Aorta (tissue), 5 donors: ENCODE results near the gene RCN1. TPM values are rescaled to one million over a fixed set of nuclear protein-coding genes. Genes with fewer than 3 reads are reported as not detected.
"Not testable (repeated sequence)": the region's sequence is repeated elsewhere in the genome, so short reads cannot be mapped to it uniquely, and the experiment has no call there.

Experiments
- ATAC-seq: fragments of 200-7000 bp; cut with Tn5 transposase; one replicate; pipeline ENCODE4 v1.9.1; 2022; ENCODE audit warnings: moderate library complexity; ENCODE audit not compliant: low FRiP score
- DNase-seq, 2 donors: peaks; one replicate each; pipeline ENCODE4 v3.0.0-alpha.2; 2020
- H3K27ac ChIP-seq, 2 donors: one replicate each; pipeline ENCODE4 v1.5.1; 2013; ENCODE audit warnings: low read length in 2 of 2, mild to moderate bottlenecking in 2 of 2, moderate library complexity in 2 of 2, control low read depth in 1 of 2, inconsistent platforms in 1 of 2, low read depth in 1 of 2
- H3K27me3 ChIP-seq, 2 donors: one replicate each; pipeline ENCODE4 v1.6.1; 2013; ENCODE audit warnings: control low read depth in 1 of 2, low read length in 1 of 2, mild to moderate bottlenecking in 1 of 2, moderate library complexity in 1 of 2; ENCODE audit not compliant: insufficient read depth in 2 of 2, control insufficient read depth in 1 of 2
- H3K36me3 ChIP-seq, 2 donors: one replicate each; pipeline ENCODE4 v1.6.1; 2013; ENCODE audit warnings: control low read depth in 1 of 2, low read length in 1 of 2, mild to moderate bottlenecking in 1 of 2; ENCODE audit not compliant: insufficient read depth in 2 of 2, control insufficient read depth in 1 of 2
- H3K4me1 ChIP-seq, 2 donors: one replicate each; pipeline ENCODE4 v1.6.1; 2013; ENCODE audit warnings: low read length in 2 of 2, control low read depth in 1 of 2, mild to moderate bottlenecking in 1 of 2, moderate library complexity in 1 of 2; ENCODE audit not compliant: insufficient read depth in 2 of 2, control insufficient read depth in 1 of 2
- H3K4me3 ChIP-seq, 2 donors: one replicate each; pipeline ENCODE4 v1.5.1; 2013; ENCODE audit warnings: low read length in 2 of 2, control low read depth in 1 of 2, mild to moderate bottlenecking in 1 of 2
- H3K9me3 ChIP-seq: one replicate; pipeline ENCODE4 v1.6.1; 2013; ENCODE audit warnings: mild to moderate bottlenecking, low read length; ENCODE audit not compliant: control insufficient read depth
- WGBS, 2 donors: extraction: QIAGEN DNeasy Blood & Tissue Kit; methylation state at CpG; one replicate each; pipeline ENCODE4 v1.1.7; 2013; 5-methylcytosine and 5-hydroxymethylcytosine counted together
- intact Hi-C, 2 donors: fragments of 100-400 bp; cut with DNase I; formaldehyde crosslinking; loops; one replicate each; pipeline versions ENCODE4 v1.14.2 to v1.15.0; 2022
- polyA plus RNA-seq, 2 donors: library from polyadenylated mRNA; stranded (reverse); fragments of 200-250 nt; gene quantifications; one replicate each; pipeline ENCODE4 v1.2.3, GENCODE V29; 2013
- total RNA-seq, 2 donors: library from RNA; stranded (reverse); fragmentation: NEBNext Ultra II Directional; extraction: Animal tissue kit (Norgen Biotek cat#: 25700); gene quantifications; one replicate each; pipeline ENCODE4 v1.2.1, GENCODE V29; 2021
- donor health status: healthy with polysubstance abuse.
- donor health status: Bipolar disorder and iron deficiency.
- donor health status: DM: no; HTN: no; CAD: no.
- donor health status: DM: no; HTN: no; CAD: no.
- donor health status: DM: yes; HTN: yes; CAD: no.

RCN1 gene
- total and polyA plus RNA-seq, 4 donors = 55.8 to 125 (median 92.2) TPM

DNA sequence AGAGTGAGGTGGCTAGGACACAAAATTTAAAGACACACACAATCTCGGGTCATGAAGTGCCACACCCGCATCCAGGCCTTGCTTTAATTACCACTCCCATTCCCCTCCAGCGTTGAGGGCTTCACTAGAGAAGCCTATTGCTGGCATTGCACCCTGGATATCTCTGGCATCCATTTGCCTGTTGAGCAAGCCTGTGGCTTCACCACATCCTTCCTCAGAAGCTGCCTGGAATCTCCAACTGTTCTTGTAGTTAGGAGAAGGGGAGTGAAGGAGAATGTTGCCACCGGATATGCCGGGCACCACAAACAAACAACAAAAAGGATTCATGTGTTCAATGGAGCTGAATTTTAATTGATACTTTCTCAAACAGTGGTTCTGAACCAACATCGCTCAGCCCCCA, 34.4 kb upstream of the RCN1 start:
- H3K9me3 ChIP-seq = no peaks in the 10 kb centered on the region
- no peak overlapping the region for H3K27ac ChIP-seq
- WGBS, 2 donors = 68 to 74% methylated on average over 6 of the region's 6 CpGs
- no peaks in the 10 kb centered on the region for H3K4me1 ChIP-seq
- no peaks in the 10 kb centered on the region for H3K36me3 ChIP-seq
- H3K4me3 ChIP-seq = no peak overlapping the region
- ATAC-seq = no peak
- intact Hi-C loops = no loop called here
- no peaks in the 10 kb centered on the region for H3K27me3 ChIP-seq
- no peak for DNase-seq

DNA sequence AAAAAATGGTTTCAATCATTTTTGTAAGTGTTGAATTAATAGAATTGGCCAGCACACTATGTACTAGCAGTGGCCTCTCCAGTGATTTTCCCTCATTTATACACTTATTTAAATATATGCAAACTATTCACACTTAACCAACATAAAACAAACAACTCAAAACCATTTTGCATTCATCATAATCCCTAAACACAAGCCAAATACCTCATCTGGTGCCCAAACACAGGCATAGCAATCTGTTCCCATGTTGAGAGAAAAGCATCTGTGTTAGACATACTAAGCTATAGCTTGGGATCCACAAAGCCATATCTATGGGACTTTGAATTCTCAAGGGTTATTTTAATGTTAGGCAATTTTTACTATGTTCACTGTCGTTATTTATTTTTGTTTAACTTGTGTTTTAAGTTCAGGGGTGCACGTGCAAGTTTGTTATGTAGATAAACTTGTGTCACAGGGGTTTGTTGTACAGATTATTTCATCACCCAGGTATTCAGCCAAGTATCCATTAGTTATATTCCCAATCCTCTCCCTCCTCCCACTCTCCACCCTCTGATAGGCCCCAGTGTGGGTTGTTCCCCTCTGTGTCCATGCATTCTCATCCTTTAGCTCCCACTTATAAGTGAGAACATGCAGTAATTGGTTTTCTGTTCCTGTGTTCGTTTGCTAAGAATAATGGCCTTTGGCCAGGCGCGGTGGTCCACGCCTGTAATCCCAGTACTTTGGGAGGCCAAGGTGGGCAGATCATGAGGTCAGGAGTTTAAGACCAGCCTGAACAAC, 31.0 kb upstream of the RCN1 start:
- DNase-seq (no peak), ATAC-seq (no peak)
- Histone ChIP-seq H3K4me1 (no peaks in the 10 kb centered on the region), H3K9me3 (no peaks in the 10 kb centered on the region), H3K4me3 (no peak overlapping the region), H3K27me3 (no peaks in the 10 kb centered on the region), H3K36me3 (no peaks in the 10 kb centered on the region), H3K27ac (no peak overlapping the region)
- WGBS, 2 donors = 70 to 80% methylated on average over 6 of the region's 6 CpGs
- intact Hi-C loops = no loop called here

DNA sequence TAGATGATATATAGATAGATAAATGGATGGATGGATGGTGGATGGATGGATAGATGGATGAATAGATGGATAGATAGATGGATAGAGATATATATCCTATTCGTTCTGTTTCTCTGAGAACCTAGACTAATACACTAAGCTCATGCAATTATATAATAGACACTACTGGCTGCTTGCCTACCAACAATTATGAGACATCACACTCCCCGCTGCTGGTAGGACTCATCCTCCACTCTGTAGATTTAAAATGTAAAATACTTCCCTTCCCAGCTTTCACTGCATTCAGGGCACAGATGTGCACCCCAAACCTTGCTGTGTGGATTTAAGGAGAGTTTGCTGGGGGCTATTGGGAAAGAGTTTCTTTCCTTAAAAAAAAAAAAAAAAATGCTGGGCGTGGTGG, 28.3 kb upstream of the RCN1 start:
- Histone ChIP-seq H3K36me3 (no peaks in the 10 kb centered on the region), H3K4me1 (no peaks in the 10 kb centered on the region), H3K4me3 (no peak overlapping the region), H3K9me3 (no peaks in the 10 kb centered on the region), H3K27me3 (no peaks in the 10 kb centered on the region), H3K27ac (no peak overlapping the region)
- no peak for DNase-seq
- intact Hi-C loops = no loop called here
- ATAC-seq = no peak
- WGBS, 2 donors = 86 to 100% methylated on average over 3 of the region's 3 CpGs

DNA sequence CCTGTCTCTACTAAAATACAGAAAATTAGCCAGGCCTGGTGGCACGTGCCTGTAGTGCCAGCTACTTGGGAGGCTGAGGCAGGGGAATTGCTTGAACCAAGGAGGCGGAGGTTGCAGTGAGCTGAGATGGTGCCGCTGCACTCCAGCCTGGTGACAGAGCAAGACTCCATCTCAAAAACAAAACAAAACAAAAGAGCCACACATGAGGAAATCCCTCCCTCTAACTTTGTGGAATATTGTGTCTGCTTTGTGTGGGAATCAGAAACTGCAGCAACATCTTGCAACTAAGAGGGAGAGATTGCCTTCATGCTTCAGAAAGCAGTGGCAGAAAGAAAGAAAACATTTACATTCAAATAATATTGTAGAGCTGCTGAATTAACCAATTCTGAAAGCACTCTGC, 27.8 kb upstream of the RCN1 start:
- DNase-seq, H3K4me1 ChIP-seq, intact Hi-C loops, H3K9me3 ChIP-seq, H3K36me3 ChIP-seq, H3K27ac ChIP-seq, H3K4me3 ChIP-seq, ATAC-seq, H3K27me3 ChIP-seq: not testable (repeated sequence)
- whole genome bisulfite sequencing, 2 donors = 78% methylated on average over 3 of the region's 3 CpGs

DNA sequence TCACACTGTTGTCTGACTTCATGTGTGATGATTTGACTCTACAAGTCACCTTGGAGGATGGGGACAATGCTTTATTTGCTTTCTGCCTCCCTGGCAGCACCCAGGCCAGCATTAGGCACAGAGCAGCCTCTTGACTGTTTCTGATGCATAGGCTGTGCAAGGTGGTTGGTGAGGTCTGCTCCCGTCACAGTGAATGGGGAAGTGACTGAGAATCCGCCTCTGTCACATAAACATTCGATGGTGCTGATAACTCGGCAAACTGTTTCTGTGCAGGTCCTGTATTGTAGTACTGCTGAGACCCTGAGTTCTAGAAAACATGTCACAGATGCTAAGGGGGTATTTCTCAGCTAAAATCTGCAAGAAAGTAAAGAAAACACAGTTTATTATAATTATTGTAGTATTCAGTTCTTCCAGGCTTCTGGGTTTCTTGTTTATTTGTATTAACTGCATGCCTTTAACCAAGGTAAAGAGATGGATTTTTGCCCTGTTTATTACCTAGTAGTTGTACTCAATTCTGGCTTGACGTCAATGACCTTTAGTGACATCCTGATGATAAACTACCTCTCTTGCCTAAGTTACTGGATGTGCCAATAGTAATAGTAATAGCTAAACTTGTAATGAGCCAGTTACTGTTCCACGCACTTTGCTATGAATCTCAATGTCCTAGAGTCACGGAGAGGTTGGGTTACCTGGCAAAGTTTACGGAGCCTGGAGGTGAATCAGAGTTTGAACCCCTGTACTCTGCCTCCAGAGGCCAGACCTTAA, 24.8 kb upstream of the RCN1 start:
- Histone ChIP-seq H3K9me3 (no peaks in the 10 kb centered on the region), H3K27ac (no peak overlapping the region), H3K27me3 (no peaks in the 10 kb centered on the region), H3K4me1 (no peaks in the 10 kb centered on the region), H3K36me3 (no peaks in the 10 kb centered on the region), H3K4me3 (no peak overlapping the region)
- intact Hi-C loops = no loop called here
- WGBS, 2 donors = 82 to 90% methylated on average over 8 of the region's 8 CpGs
- DNase-seq = no peak
- no peak for ATAC-seq

DNA sequence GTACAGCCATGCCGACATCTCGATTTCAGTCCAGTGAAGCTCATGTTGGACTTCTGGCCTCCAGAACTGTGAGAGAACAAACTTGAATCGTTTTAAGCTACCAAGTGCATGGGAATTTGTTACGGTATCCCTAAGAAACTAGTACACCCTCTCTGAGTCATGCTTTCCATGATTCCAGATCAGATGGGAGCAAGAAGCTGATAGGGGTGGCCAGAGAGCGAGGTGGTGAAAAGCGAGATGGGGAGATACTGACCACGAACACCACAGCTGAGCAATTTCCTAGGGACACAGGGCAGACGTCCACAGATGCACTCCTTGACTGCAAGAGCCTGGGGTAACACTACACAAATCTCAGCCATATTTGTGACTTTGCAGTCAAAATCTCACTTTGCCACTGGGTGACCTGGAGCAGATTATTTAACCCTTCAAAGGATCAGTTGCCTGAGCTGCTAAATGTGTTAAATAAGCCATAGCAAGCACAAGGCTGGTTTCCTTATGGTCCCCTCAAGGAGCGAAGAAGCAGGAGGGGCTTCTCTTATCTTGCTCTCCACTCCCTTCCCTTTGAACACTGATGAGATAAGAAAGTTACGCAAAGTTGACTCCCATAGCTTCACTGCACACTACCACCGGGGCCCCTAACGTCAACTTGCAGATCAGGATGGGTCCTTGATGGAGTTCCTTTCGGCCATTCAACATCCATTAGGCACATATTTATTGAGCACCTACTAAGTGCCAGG, 22.6 kb upstream of the RCN1 start:
- H3K4me1 ChIP-seq = no peaks in the 10 kb centered on the region
- ATAC-seq (no peak), DNase-seq (no peak)
- H3K4me3 ChIP-seq = no peak overlapping the region
- no peak overlapping the region for H3K27ac ChIP-seq
- H3K9me3 ChIP-seq = no peaks in the 10 kb centered on the region
- no peaks in the 10 kb centered on the region for H3K36me3 ChIP-seq
- 59 to 67% methylated on average over 13 of the region's 13 CpGs for WGBS, 2 donors
- intact Hi-C loops = no loop called here
- H3K27me3 ChIP-seq = no peaks in the 10 kb centered on the region

DNA sequence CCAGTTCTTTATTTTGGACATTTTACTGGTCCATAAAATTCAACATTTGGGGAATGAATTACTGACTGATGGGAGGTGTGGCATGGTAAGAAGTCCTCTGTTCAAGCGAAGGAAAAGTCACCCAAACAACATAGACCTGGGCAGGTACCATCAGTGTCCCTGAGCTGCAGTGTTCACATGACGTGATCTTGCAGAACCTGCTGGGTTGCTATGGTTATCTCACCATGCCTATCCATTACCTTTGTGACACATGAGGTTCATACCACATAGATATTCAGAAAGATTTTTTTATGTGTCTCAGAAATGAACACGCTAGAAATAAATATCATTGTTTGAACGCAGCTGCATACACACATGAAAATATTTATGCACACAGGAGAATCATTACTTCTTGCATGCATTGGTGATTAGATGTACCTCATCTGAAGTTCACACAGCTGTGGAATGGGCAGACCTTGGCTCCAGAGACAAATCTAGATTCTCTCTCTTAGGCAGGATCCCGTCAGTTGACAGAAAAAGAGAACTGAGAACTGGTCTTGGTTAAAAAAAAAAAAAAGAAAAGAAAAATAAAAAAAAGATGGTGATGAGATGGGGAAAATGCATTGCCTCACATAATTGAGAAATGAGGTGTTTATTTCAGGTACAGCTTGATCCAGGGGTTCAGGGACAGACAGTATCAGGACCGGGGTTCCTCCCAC, 21.4 kb upstream of the RCN1 start:
- Histone ChIP-seq H3K27ac (no peak overlapping the region), H3K4me3 (no peak overlapping the region), H3K9me3 (no peaks in the 10 kb centered on the region), H3K4me1 (no peaks in the 10 kb centered on the region), H3K27me3 (no peaks in the 10 kb centered on the region), H3K36me3 (no peaks in the 10 kb centered on the region)
- no peak for ATAC-seq
- intact Hi-C loops = no loop called here
- DNase-seq = no peak
- WGBS, 2 donors = 74 to 80% methylated on average over 6 of the region's 6 CpGs

DNA sequence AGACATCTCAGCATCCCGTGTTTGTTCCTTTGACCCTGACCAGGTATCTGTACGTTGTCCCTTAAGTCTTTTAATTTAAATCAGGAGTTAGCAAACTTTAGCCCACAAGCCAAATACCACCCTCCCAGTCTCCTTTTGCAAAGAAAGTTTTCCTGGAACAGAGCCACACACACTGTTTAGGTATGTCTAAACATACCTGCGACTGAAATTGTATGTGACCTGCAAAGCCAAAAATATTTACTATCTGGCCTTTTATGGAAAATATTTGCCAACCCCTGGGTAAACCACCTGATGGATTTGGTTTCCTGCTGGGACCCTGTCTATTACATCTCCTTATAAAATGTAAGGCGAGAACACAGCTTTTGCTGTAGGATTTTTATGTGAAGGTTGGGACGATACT, 20.2 kb upstream of the RCN1 start:
- no peak overlapping the region for H3K27ac ChIP-seq
- H3K9me3 ChIP-seq = no peaks in the 10 kb centered on the region
- ATAC-seq = no peak
- no peaks in the 10 kb centered on the region for H3K27me3 ChIP-seq
- H3K4me3 ChIP-seq = no peak overlapping the region
- intact Hi-C loops = no loop called here
- WGBS, 2 donors = 60 to 68% methylated on average over 5 of the region's 5 CpGs
- DNase-seq = no peak
- no peaks in the 10 kb centered on the region for H3K36me3 ChIP-seq
- no peaks in the 10 kb centered on the region for H3K4me1 ChIP-seq
